ENCODE measurements around the gene EED.
"Not testable (repeated sequence)": the region's sequence is repeated elsewhere in the genome, so short reads cannot be mapped to it uniquely, and the experiment has no call there.

EED gene

GRCh38 chr11:86219311-86220193 lies 25.0 kb upstream of the EED start:
- DNase-seq, result no peak

- no peak for DNase-seq
Observed at GRCh38 chr11:86220653-86221052, 23.9 kb upstream of the EED start.

GRCh38 chr11:86222081-86222480 lies 22.5 kb upstream of the EED start:
- no peak for DNase-seq

GRCh38 chr11:86224575-86224974 lies 20.0 kb upstream of the EED start:
- DNase-seq, result not testable (repeated sequence)

GRCh38 chr11:86225344-86225743 lies 19.2 kb upstream of the EED start:
- not testable (repeated sequence) for DNase-seq

GRCh38 chr11:86228269-86229038 lies 16.1 kb upstream of the EED start:
- DNase-seq, result no peak

GRCh38 chr11:86229039-86229330 lies 15.6 kb upstream of the EED start:
- peak; percentile 67 to 72 for DNase-seq

GRCh38 chr11:86230179-86230804 lies 14.3 kb upstream of the EED start:
- no peak for DNase-seq

- DNase-seq, result no peak
Observed at GRCh38 chr11:86230921-86231434, 13.6 kb upstream of the EED start.

GRCh38 chr11:86232556-86232955 lies 12.0 kb upstream of the EED start:
- no peak for DNase-seq

GRCh38 chr11:86234831-86235461 lies 9.6 kb upstream of the EED start:
- DNase-seq, result no peak

- no peak for DNase-seq
Observed at GRCh38 chr11:86237267-86237804, 7.2 kb upstream of the EED start.

- no peak for DNase-seq
Observed at GRCh38 chr11:86240164-86240563, 4.4 kb upstream of the EED start.

- DNase-seq, result no peak
Observed at GRCh38 chr11:86241956-86242535, 2.5 kb upstream of the EED start.

- no peak for DNase-seq
Observed at GRCh38 chr11:86243396-86243795, 1.2 kb upstream of the EED start.

GRCh38 chr11:86244063-86244521 lies 461 bp upstream of the EED start:
- DNase-seq, result peak; percentile 88 to 91

- DNase-seq, result peak; percentile 62 to 64
Observed at GRCh38 chr11:86245369-86246292, 1.1 kb downstream of the EED start.

GRCh38 chr11:86246293-86246675 lies 1.7 kb downstream of the EED start:
- DNase-seq, result no peak

GRCh38 chr11:86247608-86248007 lies 3.1 kb downstream of the EED start:
- DNase-seq, result no peak

- peak; percentile 52 to 57 for DNase-seq
Observed at GRCh38 chr11:86248609-86249008, 4.1 kb downstream of the EED start.

Measured in activated T-cell treated with anti-CD3 and anti-CD28 coated beads, Interleukin-2, amount 50 U/mL, for 48 hours (primary cell).